B cell (primary cell): ENCODE results near the gene TIAM1. TPM values are rescaled to one million over a fixed set of nuclear protein-coding genes. Genes with fewer than 3 reads are reported as not detected.

Source experiments
- ATAC-seq: fragments of 200-7000 bp; cut with Tn5 transposase; one replicate; pipeline ENCODE4 v1.10.0; 2021; ENCODE audit warnings: low read depth, mild to moderate bottlenecking, moderate number of reproducible peaks, moderate library complexity
- CTCF ChIA-PET: fragments of 350-600 bp; sonication (Branson Sonifier 250); formaldehyde crosslinking; loops from one replicate; lab custom pipeline; 2021; ENCODE audit warnings: antibody characterized with exemption, inconsistent platforms; lab: Charles Lee
- POLR2A ChIA-PET: fragments of 350-600 bp; sonication (Branson Sonifier 250); formaldehyde crosslinking; loops from one replicate; lab custom pipeline; 2021; ENCODE audit warnings: antibody characterized with exemption; lab: Charles Lee
- DNase-seq: peaks from one replicate; pipeline ENCODE4 v3.0.0; 2013
- H2AFZ ChIP-seq: 2 replicates; pipeline ENCODE4 v1.6.1; 2012; ENCODE audit warnings: mild to moderate bottlenecking, low read depth, low read length; ENCODE audit not compliant: insufficient read depth, poor library complexity, severe bottlenecking
- H3K27ac ChIP-seq, 2 donors: 1 replicate in 1 of 2; 2 replicates in 1 of 2; pipeline ENCODE4 v1.5.1; 2012 to 2013; ENCODE audit warnings: low read length in 2 of 2, mild to moderate bottlenecking in 2 of 2, moderate library complexity in 1 of 2
- H3K27me3 ChIP-seq, 4 experiments: fragments of 200-600 bp in 1 of 4; sonication (generic) in 1 of 4; replicated peaks in 1 of 4; 1 replicate in 2 of 4; 2 replicates in 2 of 4; pipeline versions ENCODE4 v1.6.1 to v1.7.0; 2013 to 2016; ENCODE audit warnings: low read length in 3 of 4, mild to moderate bottlenecking in 2 of 4, mixed read lengths in 1 of 4, moderate library complexity in 1 of 4; ENCODE audit not compliant: insufficient read depth in 4 of 4, control insufficient read depth in 3 of 4; ENCODE audit errors: control extremely low read depth in 1 of 4
- H3K36me3 ChIP-seq, 2 experiments: replicated peaks in 1 of 2; 1 replicate in 1 of 2; 2 replicates in 1 of 2; pipeline versions ENCODE4 v1.6.1 to v1.7.1; 2013; ENCODE audit warnings: low read length in 1 of 2; ENCODE audit not compliant: insufficient read depth in 2 of 2, control insufficient read depth in 1 of 2; ENCODE audit errors: control extremely low read depth in 1 of 2, extremely low read depth in 1 of 2
- H3K4me1 ChIP-seq, 2 donors: fragments of 200-600 bp in 1 of 2; sonication (generic) in 1 of 2; 1 replicate in 1 of 2; 2 replicates in 1 of 2; pipeline versions ENCODE4 v1.5.1 to v1.6.1; 2013 to 2017; ENCODE audit warnings: low read length in 2 of 2; ENCODE audit not compliant: control insufficient read depth in 2 of 2, insufficient read depth in 2 of 2
- H3K4me2 ChIP-seq: replicated peaks from 2 replicates; pipeline ENCODE3; 2012; ENCODE audit warnings: mild to moderate bottlenecking, low read depth, low read length; ENCODE audit not compliant: poor library complexity, severe bottlenecking
- H3K4me3 ChIP-seq, 5 experiments: fragments of 200-600 bp in 1 of 5; sonication (generic) in 1 of 5; 1 replicate in 3 of 5; 2 replicates in 2 of 5; pipeline versions ENCODE4 v1.5.1 to v1.7.0; 2011 to 2016; ENCODE audit warnings: low read length in 4 of 5, mild to moderate bottlenecking in 4 of 5, low read depth in 2 of 5, control low read depth in 1 of 5, moderate library complexity in 1 of 5; ENCODE audit not compliant: insufficient read depth in 1 of 5; ENCODE audit errors: control extremely low read depth in 1 of 5, extremely low read depth in 1 of 5
- H3K79me2 ChIP-seq: fragments of 200-600 bp; sonication (generic); one replicate; pipeline ENCODE4 v1.6.0; 2016; ENCODE audit warnings: low read length; ENCODE audit not compliant: control insufficient read depth, insufficient read depth
- H3K9ac ChIP-seq: fragments of 200-600 bp; sonication (generic); 2 replicates; pipeline ENCODE4 v1.6.1; 2017; ENCODE audit warnings: mild to moderate bottlenecking, low read length, moderate library complexity
- H3K9me3 ChIP-seq, 3 donors: one replicate each; pipeline versions ENCODE4 v1.6.1 to v1.7.1; 2013; ENCODE audit warnings: low read length in 2 of 3; ENCODE audit not compliant: control insufficient read depth in 2 of 3, insufficient read depth in 1 of 3; ENCODE audit errors: control extremely low read depth in 1 of 3
- H4K20me1 ChIP-seq: 2 replicates; pipeline ENCODE4 v1.6.0; 2012; ENCODE audit warnings: mild to moderate bottlenecking, low read length; ENCODE audit not compliant: insufficient read depth, control insufficient read depth, poor library complexity, severe bottlenecking
- H3K27ac Mint-ChIP-seq: one replicate; pipeline ENCODE4 v1.8.0; 2021; ENCODE audit warnings: mixed read lengths
- H3K27me3 Mint-ChIP-seq: one replicate; pipeline ENCODE4 v1.8.0; 2021; ENCODE audit warnings: mixed read lengths
- H3K4me1 Mint-ChIP-seq: one replicate; pipeline ENCODE4 v1.8.0; 2021; ENCODE audit warnings: mixed read lengths
- H3K4me3 Mint-ChIP-seq: one replicate; pipeline ENCODE4 v1.8.0; 2021; ENCODE audit warnings: mixed read lengths
- H3K9me3 Mint-ChIP-seq: one replicate; pipeline ENCODE4 v1.8.0; 2022; ENCODE audit warnings: mixed read lengths; ENCODE audit not compliant: insufficient read depth
- CTCF ChIP-seq: fragments of 200-600 bp; IDR thresholded peaks from one replicate; pipeline ENCODE4 v1.8.0; 2022; ENCODE audit warnings: antibody characterized with exemption, mild to moderate bottlenecking
- EZH2 ChIP-seq: IDR thresholded peaks from 2 replicates; pipeline ENCODE4 v1.6.1; 2012; ENCODE audit warnings: borderline replicate concordance, low read depth, mild to moderate bottlenecking, moderate library complexity, low read length; ENCODE audit not compliant: insufficient read depth, poor library complexity, severe bottlenecking
- whole genome bisulfite sequencing: methylation state at CpG from one replicate; pipeline ENCODE4 v1.1.5; 2013; ENCODE audit warnings: missing lambda C conversion rate; ENCODE audit not compliant: insufficient coverage; 5-methylcytosine and 5-hydroxymethylcytosine counted together
- intact Hi-C: fragments of 100-400 bp; cut with micrococcal nuclease; formaldehyde crosslinking; loops from one replicate; pipeline ENCODE4 v1.10.0; 2022
- polyA plus RNA-seq: library from polyadenylated mRNA; depleted of rRNA; stranded (reverse); fragments of >200 nt; gene quantifications from 2 replicates; pipeline ENCODE4 v1.2.3, GENCODE V29; 2012
- total RNA-seq, 2 donors: library from RNA; stranded (reverse); fragments of 120-200 nt in 1 of 2; gene quantifications; 1 replicate in 1 of 2; 2 replicates in 1 of 2; pipeline versions ENCODE4 v1.2.3 to v1.2.4, GENCODE V29; 2013 to 2022

TIAM1 gene
- total and polyA plus RNA-seq, 2 donors (not counting 1 experiment from before 2014, with no cell fraction given): 0.51 to 1.0 TPM

GRCh38 chr21:31374395-31374794 lies 30.3 kb upstream of the TIAM1 start:
- Histone ChIP-seq H3K4me3 (no peak overlapping the region), H3K9me3 (peaks cover 0 to 9% (median 0%) of the 10 kb centered on the region in 3 donors), H3K27ac (no peak overlapping the region), H4K20me1 (no peaks in the 10 kb centered on the region), H3K9ac (no peak overlapping the region), H3K79me2 (no peaks in the 10 kb centered on the region), H3K27me3 (no peaks in the 10 kb centered on the region), H3K4me1 (no peaks in the 10 kb centered on the region), H2AFZ (no peak overlapping the region), H3K36me3 (no peaks in the 10 kb centered on the region), H3K4me2 (no peak overlapping the region)
- intact Hi-C loops: no loop called here
- ChIA-PET CTCF (no interaction called here), POLR2A (no interaction called here)
- 100% methylated on average over 2 of the region's 4 CpGs for WGBS
- DNase-seq (no peak), ATAC-seq (no peak)
- peaks cover 5% of the 10 kb centered on the region for H3K27me3 Mint-ChIP-seq
- no peak overlapping the region for H3K4me3 Mint-ChIP-seq
- H3K9me3 Mint-ChIP-seq: no peaks in the 10 kb centered on the region
- no peak overlapping the region for H3K27ac Mint-ChIP-seq
- no peak for TF ChIP-seq CTCF
- TF ChIP-seq EZH2: no peak
- no peaks in the 10 kb centered on the region for H3K4me1 Mint-ChIP-seq

- Histone ChIP-seq H3K9me3 (peaks cover 0 to 9% (median 0%) of the 10 kb centered on the region in 3 donors), H3K36me3 (no peaks in the 10 kb centered on the region), H3K27ac (no peak overlapping the region), H3K4me2 (no peak overlapping the region), H3K27me3 (no peaks in the 10 kb centered on the region), H2AFZ (no peak overlapping the region), H3K79me2 (no peaks in the 10 kb centered on the region), H3K4me1 (no peaks in the 10 kb centered on the region), H3K9ac (no peak overlapping the region), H4K20me1 (no peaks in the 10 kb centered on the region), H3K4me3 (no peak overlapping the region)
- DNase-seq (no peak), ATAC-seq (no peak)
- intact Hi-C loops: no loop called here
- Mint-ChIP-seq H3K4me1 (no peaks in the 10 kb centered on the region), H3K4me3 (no peak overlapping the region), H3K9me3 (no peaks in the 10 kb centered on the region), H3K27me3 (peaks cover 5% of the 10 kb centered on the region), H3K27ac (no peak overlapping the region)
- POLR2A ChIA-PET: no interaction called here
- CTCF ChIA-PET: no interaction called here
- TF ChIP-seq EZH2 (no peak), CTCF (no peak)
- 77% methylated on average over 2 of the region's 3 CpGs for WGBS
These were observed 28.4 kb upstream of the TIAM1 start for GRCh38 chr21:31372471-31372765.
